Measurements from ENCODE around the gene PPP2R2C.

DNA sequence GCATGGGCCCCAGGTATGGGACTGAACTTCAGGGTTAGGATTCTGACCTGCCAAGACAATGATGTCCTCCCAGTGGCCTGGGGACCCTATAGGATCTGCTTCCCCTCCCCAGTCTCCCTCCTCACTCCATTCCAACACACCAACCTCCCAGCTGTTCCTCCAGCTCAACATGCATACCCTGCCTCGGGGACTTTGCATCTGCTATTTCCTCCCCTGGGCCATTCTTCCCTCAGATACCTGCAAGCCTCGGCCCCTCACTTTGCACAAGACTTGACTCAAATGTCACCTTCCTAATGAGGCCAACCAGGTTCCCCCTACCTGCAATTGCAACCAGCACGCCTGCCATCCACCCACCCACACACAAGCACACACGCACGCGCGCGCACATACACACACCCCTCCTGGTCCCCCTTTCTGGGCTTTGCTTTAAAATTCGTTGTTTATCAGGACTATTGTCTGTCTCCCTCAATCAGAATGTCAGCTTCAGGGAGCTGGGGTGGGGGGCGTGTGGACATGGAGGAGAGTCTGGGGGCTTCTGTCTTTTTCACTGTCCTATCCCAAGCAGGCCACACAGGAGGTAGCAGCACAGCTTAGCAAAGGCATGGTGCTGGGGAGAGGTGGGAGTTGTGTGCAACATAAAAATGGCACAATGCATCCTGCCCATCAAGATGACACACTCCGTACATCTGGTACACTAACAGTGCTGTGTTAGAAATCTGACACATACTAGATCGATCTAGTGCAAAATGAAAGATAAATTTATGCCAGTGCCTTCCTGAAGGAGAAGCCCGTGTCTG is 20.6 kb upstream of the PPP2R2C start:
- TF ChIP-seq, protein P1, sequence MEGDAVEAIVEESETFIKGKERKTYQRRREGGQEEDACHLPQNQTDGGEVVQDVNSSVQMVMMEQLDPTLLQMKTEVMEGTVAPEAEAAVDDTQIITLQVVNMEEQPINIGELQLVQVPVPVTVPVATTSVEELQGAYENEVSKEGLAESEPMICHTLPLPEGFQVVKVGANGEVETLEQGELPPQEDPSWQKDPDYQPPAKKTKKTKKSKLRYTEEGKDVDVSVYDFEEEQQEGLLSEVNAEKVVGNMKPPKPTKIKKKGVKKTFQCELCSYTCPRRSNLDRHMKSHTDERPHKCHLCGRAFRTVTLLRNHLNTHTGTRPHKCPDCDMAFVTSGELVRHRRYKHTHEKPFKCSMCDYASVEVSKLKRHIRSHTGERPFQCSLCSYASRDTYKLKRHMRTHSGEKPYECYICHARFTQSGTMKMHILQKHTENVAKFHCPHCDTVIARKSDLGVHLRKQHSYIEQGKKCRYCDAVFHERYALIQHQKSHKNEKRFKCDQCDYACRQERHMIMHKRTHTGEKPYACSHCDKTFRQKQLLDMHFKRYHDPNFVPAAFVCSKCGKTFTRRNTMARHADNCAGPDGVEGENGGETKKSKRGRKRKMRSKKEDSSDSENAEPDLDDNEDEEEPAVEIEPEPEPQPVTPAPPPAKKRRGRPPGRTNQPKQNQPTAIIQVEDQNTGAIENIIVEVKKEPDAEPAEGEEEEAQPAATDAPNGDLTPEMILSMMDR (IDR thresholded peaks at IDR 0.05) = no peak
- TF ChIP-seq POLR2AphosphoS5 (IDR thresholded peaks at IDR 0.05; ENCODE audit: low read depth, low read length) = no peak
- TF ChIP-seq, protein P2, sequence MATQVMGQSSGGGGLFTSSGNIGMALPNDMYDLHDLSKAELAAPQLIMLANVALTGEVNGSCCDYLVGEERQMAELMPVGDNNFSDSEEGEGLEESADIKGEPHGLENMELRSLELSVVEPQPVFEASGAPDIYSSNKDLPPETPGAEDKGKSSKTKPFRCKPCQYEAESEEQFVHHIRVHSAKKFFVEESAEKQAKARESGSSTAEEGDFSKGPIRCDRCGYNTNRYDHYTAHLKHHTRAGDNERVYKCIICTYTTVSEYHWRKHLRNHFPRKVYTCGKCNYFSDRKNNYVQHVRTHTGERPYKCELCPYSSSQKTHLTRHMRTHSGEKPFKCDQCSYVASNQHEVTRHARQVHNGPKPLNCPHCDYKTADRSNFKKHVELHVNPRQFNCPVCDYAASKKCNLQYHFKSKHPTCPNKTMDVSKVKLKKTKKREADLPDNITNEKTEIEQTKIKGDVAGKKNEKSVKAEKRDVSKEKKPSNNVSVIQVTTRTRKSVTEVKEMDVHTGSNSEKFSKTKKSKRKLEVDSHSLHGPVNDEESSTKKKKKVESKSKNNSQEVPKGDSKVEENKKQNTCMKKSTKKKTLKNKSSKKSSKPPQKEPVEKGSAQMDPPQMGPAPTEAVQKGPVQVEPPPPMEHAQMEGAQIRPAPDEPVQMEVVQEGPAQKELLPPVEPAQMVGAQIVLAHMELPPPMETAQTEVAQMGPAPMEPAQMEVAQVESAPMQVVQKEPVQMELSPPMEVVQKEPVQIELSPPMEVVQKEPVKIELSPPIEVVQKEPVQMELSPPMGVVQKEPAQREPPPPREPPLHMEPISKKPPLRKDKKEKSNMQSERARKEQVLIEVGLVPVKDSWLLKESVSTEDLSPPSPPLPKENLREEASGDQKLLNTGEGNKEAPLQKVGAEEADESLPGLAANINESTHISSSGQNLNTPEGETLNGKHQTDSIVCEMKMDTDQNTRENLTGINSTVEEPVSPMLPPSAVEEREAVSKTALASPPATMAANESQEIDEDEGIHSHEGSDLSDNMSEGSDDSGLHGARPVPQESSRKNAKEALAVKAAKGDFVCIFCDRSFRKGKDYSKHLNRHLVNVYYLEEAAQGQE (IDR thresholded peaks at IDR 0.05; ENCODE audit: insufficient read depth in 1 of 2, low read depth in 2 of 2, low read length in 1 of 2) = no peak
